HG02885 (cell line): Measurements from ENCODE around the gene ICE2.

Experiments
- ATAC-seq: cut with Tn5 transposase; IDR thresholded peaks from one replicate; pipeline ENCODE4 v1.9.1; 2021; ENCODE audit warnings: mild to moderate bottlenecking; ENCODE audit not compliant: unreplicated experiment, poor library complexity

ICE2 gene

DNA sequence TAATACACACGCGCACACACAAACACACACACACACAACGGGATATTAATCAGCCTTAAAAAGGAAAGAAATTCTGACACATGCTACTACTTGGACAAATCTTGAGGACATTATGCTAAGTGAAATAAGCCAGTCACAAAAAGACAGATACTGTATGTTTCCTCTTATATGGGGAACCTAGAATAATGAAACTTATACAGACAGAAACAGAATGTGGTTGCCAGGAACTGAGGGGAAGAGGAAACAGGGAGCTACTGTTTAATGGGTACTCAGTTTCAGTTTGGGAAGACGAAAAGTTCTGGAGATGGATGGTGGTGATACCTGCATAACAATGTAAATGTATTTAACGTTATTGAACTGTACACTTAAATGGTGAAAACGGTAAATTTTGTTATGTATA is 20.2 kb downstream of the ICE2 start:
- ATAC-seq, result no peak

DNA sequence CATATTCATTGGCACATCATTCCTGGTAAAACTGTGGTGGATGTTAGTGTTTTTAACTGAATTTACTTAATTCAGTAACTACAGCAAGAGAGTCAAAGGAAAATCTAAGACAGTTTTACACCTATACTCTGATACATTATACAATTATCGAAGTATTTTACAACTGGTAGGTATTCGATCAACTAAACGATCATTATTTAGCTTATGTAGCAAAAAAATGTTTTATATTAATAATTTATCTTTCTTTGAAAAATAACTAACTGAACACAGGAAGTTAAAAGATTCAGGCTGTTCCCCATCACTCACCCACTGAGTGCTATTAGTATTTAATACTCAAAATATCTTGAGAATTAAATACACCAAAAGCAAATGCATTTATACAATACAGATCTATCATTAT is 21.0 kb downstream of the ICE2 start:
- ATAC-seq, result no peak

DNA sequence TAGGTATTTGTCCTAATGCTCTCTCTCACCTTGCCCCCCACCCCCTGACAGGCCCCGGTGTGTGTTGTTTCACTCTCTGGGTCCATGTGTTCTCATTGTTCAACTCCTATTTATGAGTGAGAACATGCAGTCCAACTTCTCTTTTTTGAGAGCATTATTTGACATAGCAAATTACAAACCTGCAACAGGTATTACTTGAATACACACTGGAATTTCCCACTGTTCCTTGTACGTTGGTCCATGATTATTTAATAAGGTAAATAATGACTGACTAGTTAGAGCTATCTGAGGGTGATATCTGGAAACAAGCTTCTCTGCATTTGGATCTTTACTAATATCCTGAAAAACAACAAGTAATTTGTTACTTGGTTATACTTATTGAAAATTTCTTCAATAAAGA is 24.1 kb downstream of the ICE2 start:
- no peak for ATAC-seq

DNA sequence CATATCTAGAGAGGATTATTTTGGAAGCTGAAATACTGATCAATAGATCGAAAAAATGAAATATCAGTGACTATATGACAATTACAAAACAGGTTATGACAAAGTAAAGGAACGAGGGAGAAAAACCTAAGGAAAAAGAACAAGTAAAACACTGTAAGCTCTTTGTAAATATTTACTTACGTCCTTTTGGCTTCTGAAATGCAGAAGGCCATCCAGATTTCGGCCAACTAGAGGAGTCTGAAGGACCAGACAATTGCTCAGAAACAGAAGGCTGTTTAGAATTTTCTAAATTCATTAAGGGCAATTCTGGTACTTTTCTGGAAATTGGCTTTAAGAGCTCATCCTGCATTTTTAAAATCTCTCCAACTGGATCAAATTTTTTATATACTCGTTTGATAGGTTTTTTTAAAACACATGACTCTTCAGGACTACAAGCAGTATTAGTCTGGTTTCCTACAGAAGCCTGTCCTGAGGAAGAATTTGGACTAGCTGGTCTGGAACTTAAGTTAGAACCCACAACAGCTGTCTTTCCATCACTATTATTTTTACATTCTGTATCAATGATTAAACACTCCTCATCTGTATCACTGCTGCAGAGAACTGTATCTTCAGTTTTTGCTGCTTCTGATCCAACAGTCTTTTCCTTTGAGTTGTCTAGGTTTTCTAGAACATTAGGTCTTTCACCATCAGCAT is 30.1 kb downstream of the ICE2 start:
- no peak for ATAC-seq

DNA sequence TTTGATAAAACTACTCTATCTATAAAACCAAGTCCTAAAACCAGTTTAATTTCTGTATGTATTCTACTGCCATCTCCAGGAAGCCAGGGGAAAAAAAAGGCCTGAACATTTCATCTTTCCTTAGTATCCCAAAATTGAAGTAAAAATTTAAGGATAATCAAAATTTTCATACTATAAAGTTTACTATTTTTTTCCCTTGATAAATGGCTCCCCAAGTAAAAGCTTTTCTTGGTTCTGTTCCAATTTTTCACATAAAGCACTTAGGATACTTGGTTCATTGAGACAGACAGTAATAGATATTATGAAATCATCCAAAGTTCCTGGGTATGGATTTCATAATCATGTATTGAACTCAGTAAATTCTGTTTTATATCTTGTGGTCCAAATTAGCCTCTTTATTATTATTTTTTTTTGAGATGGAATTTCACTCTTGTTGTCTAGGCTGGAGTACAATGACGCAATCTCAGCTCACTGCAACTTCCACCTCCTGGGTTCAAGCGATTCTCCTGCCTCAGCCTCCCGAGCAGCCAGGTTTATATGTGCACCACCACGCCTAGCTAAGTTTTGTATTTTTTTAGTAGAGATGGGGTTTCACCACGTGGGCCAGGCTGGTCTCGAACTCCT is 34.5 kb downstream of the ICE2 start:
- no peak for ATAC-seq

DNA sequence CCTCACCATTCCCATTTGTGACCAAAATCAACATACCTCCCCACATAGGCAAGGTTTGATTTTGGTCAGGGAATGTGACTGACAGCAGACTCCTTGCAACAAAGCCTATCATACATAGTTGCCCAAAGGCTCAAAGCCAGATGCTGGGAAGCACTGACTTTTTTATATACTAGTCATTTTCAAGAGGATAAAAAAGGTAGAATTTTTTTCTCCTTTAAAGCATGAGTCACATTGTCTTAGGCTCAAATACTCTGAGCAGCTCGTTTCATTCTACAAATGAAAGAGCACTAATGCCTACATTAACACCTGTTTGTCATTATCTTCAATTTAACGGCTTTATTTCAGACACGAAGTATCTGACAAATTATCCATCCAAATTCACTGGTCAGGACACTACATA is 36.2 kb downstream of the ICE2 start:
- no peak for ATAC-seq

DNA sequence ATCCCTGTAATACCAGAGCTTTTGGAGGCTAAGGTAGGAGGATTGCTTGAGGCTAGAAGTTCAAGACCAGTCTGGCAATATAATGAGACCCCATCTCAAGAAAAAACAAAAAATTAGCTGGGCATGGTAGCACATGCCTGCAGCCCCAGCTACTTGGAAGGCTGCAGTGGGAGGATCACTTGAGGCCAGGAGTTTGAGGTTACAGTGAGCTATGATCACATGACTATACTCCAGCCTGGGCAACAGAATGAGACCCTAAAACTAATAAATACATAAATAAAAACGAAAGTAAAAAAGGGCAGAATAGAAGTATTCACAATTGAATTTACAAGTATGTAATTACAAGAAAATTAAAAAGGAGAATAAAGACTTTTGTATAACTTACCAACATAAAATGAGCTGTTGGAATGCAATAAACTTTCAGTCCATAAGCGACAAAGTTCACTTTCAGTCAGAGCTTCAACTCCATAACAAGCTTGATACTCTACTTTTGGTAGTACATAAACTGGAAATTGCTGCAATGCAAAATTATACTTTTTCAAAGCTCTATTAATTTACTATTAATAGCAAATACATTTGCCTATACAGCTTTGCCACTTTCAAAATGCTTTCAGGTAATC is 36.8 kb downstream of the ICE2 start:
- ATAC-seq, result no peak

DNA sequence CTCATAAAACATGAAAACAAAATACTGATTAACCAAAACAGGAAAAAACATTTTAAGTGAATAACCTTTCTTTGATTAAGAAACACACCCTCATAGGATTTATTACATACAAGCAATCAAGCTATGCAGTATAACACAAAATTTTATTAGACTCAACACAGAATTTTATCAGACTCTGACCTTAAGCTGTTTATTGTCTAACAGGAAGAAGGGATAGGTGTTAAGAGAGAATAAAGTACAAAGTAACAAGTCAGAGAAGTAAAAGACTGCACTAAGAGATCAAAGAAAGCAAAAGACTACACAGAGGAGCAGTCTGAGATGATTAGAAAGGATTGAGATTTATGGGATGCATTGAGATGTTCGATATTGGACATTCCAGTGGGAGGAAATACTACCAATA is 37.6 kb downstream of the ICE2 start:
- ATAC-seq, result no peak

DNA sequence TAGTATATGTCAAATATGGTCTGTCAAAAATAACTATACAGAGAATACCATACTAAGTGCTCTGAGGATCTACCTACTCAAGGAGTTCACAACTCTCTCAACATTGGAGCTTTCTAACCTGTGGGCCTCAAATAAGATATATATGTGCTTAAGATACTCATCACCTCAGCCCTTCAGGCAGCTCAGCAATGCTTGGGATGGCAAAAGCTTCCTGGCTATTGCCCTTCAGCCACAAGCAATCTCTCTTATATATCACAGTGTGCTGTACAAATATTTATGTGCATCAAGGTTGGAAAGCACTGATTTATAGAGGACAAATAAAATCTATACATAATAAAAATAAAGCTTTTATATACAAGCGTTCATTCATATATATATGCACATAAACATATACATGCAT is 40.3 kb downstream of the ICE2 start:
- ATAC-seq, result no peak

DNA sequence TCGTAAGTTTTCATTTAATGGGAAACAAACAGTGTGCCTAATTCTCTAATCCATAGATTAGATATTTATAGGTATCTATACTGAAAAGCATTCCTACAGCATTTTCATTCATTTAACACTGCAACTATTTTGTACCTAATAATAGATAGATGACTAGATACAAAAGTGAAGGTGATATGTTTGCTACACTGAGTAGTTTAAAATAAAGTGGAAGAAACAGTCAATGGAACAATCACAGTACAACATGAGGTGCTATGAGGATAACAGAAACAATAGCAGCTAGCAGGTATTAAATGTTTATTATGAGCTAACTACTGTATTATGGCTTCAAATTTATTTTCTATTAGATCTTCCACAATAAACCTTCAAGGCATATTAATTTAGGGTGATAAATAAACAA is 50.0 kb downstream of the ICE2 start:
- no peak for ATAC-seq

DNA sequence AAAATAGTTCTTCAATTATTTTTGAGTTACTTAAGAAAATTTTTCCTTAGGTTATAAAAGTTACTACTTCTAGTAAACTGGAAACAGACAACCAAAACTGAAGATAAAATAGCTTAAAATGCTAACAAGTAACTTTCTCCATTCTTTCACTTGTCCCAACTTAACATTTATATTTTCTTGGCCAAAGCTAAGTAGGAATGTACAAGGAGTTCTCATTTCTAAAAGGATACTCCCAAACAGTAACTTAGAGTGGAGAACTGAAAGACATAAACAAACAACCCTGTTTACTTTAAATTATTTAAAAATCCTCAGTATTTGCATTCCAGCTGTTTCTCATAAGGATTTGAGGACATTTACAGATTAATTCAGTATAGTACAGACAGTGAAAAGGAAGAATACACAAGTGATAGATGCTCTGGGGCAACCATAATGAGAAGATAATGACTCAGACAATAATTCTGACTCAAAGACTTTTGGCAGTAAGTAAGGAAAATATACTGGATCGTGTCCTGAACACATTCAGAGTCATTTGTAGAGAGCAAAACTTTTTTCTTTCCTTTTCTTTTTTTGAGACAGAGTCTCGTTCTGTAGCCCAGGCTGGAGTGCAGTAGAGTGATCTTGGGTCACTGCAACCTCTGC is 52.0 kb downstream of the ICE2 start:
- no peak for ATAC-seq

DNA sequence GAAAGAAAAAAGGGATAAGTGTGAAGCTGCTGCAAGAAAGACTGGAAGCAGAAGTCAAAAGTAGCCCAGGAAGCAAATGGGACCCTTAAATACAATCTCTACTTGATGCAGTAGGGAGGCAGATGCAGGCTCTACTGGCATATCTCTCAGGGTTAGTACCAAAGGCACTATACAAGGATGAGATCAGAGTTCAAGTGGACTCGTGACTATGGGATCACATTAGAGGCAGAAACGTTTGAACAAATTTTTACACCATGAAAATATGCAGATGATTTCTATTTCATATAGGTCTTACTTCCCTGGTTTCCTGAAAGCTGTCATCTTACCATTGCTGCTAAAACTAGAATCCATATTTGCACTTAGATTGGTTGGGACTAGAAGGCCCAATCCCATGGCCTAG is 53.5 kb downstream of the ICE2 start:
- ATAC-seq, result no peak

DNA sequence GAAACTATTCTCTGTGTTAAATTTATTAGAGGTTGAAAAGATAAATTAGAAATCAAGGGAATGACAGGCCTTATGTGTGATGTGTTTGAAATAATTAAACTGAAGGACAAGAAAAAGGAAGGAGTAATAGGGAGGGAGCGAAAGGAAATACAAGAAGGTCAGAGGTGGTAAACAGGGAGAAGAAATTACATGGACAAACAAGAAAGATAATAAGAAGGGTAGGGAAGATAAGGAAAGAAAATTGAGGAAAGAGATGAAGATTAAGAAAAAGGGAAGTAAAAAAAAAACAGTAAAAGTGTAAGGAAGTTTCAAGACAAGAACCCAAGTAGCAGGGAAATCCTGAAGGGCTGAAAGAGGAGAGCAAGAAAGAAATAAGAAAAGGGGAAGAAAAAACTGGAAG is 54.9 kb downstream of the ICE2 start:
- no peak for ATAC-seq

DNA sequence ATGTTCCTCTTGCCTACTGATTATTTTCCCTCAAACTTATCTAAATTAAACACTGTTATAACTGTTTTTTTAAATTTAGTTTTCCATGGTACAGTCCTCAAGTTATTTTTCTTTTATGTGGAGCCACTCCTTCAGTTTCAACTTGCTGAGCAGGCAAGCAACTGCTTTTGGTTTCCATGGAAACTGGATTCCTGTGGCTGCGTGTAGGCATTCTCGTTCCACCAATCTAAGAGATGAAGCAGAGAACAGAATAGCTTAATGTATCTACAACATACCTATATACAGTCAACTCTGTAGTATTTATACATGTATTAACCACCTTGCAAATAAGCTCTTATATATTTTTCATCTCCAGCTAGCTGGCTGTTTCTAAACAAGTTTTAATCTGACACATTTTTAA is 55.4 kb downstream of the ICE2 start:
- ATAC-seq, result no peak

DNA sequence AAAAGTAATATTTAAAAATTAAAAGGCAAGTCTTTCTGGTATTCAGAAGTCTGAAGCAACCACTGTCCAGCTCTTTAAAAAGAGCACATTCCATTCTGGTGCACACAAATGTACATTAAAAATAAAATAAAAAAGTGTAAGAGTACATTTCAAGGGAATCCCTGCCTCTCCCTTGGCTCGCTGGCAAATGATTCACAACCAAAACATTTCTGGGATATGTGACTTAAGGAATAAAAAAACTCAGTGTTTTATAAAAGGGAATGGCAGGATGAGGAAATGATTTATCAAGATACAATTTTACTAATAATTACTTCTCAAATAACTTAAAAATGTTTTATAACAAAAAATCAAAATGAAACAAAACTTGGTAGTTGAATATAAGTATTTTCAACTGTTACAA is 57.4 kb downstream of the ICE2 start:
- no peak for ATAC-seq

DNA sequence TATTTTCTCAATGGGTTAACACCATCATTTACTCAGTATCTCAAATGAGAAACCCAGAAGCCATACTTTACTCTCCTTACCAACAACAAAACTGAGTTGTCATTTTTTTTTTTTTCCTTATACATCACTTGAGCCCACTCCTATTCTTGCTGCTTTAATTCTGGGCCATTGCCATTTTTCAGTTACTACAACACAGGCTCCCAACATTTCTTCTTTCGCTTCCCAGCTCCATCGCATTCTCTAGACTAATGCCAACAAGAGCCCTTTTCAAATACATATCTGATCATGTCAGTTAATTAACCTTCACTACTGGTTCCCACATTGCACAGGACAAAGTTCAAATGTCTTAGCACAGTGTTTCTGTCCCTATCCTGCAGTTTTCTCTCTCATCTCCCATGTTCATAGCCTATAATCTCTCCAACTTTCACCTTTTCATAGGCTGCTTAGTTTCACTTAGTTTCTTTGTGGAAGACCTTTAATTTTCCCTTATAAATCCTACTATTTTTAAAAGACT is 58.7 kb downstream of the ICE2 start:
- ATAC-seq, result no peak

DNA sequence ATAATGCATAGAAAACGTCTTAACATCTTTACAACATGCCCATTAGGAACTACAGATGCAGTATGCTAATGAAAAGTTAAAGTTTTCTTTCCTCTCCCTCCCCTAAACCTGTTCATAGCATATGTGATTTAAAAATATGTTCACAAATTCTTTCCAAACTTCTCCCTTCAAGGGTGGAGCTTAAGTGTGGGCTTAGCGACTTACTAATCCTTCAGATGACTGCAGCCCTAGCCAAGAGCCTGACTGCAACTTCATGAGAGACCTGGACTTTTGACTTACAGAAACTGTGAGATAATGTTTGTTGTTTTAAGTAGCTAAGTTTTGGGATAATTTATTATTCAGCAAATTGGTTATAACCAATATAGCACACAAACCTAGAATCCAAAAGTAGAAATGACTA is 59.2 kb downstream of the ICE2 start:
- ATAC-seq, result no peak

DNA sequence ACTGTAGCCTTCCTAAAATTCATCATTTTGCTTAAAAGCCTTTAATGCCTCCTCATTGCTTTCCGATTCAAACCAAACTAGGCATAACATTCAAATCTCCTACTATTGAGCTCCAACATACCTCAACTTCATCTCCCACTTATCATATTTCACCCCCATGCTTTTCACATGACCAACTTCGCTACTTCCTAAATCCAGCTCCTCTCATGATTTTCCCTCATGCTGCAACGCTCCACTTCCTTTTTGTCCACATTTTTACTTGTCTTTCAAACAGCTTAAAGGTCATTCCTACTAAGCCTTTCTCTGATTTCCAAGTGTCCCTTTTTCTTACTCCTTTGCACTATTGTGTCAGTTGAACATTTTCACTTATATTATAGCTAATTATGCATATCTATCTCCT is 60.8 kb downstream of the ICE2 start:
- ATAC-seq, result no peak

DNA sequence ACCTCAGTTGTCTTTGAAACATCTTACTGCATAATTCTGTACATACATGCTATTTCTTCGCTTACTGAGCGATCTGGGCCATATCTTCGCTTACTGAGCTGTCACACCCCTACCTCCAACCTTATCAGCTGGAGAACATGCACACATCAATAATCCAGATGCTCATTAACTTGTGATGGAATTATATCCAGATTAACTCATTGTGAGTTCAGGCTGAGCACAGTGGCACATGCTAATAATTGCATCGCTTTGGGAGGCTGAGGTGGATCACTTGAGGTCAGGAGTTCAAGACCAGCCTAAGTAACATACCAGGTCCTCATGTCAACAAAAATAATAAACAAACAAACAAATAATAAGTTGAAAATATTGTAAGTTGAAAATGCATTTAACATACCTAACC is 61.8 kb downstream of the ICE2 start:
- no peak for ATAC-seq

DNA sequence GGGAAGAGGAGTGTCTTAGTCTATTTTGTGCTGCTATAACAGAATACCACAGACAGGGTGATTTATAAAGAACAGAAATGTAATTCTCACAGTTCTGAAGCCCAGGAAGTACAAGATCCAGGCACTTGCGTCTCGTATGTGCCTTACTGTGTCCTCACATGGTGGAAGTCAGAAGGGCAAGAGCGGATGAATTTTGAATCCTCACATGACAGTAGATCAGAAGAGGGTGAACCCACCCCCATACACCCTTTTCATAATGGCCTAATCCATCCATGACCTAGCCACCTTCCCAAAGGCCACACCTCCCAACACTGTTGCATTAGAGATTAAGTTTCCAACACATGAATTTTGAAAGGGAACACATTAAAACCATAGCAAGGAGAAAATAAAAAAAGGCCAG is 62.5 kb downstream of the ICE2 start:
- ATAC-seq, result no peak

DNA sequence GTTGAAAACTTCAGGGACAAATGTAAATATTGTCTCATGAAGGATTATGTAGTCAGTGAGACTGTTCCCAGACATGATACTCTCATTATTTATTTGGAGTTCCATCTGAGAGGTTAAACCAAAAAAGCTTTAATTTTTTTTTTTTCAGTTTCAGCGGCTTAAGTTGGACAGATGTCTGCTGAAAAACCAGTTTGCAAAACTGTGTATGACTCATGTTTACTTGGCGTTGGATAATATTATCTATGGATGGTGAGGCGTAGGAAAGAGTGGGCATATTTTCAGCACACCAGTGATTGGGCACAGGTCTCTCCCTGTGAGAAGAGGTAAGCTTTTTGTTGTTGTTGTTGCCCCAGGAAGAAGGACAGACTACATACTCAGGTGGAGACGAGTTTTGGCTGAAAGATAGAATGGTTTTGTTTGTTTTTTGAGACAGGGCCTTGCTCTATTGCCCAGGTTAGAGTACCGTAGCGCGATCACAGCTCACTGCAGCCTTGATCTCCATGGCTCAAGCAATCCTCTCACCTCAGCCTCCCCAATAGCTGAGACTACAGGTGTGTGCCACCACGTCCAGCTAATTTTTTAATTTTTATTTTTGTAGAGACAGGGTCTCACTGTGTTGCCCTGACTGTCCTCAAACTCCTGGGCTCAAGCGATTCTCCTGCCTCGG is 64.8 kb downstream of the ICE2 start:
- no peak for ATAC-seq
